Activated CD8-positive, alpha-beta memory T cell treated with anti-CD3 and anti-CD28 coated beads, Interleukin-2, amount 50 U/mL, for 4 hours (primary cell): ENCODE data around the gene FNTB.

Source experiments
- DNase-seq: peaks from one replicate; pipeline ENCODE4 v3.0.0-alpha.2; 2020

Gene FNTB, protein sequence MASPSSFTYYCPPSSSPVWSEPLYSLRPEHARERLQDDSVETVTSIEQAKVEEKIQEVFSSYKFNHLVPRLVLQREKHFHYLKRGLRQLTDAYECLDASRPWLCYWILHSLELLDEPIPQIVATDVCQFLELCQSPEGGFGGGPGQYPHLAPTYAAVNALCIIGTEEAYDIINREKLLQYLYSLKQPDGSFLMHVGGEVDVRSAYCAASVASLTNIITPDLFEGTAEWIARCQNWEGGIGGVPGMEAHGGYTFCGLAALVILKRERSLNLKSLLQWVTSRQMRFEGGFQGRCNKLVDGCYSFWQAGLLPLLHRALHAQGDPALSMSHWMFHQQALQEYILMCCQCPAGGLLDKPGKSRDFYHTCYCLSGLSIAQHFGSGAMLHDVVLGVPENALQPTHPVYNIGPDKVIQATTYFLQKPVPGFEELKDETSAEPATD

DNA sequence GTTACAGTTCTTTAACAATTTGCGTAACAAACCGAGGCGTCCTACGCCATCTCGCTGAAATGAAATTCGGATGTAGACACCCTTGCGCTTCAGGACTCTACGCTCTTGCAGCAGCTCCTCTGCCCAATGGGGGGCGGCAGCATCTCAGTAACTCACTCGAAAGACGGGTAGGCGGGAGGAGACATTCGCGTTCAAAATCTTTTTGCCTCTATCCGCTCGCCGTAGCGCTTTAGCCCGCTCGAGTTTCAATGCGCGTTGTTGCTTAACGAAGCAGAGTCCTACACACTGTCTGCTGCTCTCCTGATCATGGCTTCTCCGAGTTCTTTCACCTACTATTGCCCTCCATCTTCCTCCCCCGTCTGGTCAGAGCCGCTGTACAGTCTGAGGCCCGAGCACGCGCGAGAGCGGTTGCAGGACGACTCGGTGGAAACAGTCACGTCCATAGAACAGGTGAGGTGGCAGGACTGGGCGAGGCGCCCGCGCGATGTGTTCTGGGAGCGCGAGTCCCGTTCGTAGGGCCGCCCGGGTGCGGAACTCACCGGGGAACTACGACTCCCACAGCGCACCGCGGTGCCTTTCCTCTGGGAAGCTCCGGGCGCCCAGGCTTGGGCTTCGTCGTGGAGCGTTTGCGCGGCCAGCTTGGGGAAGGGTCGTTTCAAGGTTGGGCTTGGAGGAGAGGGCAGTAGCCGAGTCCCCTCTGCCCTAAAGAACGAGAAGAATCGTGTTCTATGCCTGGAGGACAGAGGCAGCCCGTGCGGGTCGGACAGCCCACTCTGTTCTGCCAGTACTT lies at the start of gene FNTB:
FNTB (plus strand) TSS at position 248 of the 790 bp plus-strand sequence; CDS start at position 307, 59 bp downstream.
- peak; percentile 88 for DNase-seq

DNA sequence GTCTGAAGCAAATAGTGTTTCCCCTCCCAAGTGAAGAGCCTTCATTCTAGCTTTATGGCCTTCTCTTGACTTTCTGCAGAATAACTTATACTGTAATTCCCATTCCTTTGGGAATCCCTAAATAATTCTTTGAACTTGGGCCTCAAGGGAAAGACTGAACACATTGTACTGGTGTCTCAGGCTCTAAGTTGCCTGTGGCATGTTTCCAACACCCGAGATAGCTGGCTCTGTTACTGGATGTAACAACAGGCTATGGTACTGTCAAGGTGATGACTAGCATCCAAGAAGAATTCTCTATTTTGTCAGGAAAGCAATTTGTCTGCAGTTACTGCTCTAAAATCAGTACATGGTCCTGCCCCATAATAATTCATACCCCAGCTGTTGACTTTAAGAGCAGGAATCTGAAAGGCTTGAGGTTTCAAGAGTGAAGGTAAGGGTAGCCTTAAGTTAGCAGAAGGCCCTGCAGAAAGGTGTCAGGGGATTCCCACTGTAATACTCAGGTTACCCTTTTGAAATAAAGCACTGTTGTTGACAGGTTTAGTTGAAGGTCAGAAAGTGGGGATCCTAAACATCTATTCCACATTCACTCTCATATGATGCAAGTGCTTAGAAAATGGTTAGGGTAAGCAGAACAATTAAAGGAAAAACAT lies 49.4 kb upstream of the FNTB start:
- DNase-seq: no peak

DNA sequence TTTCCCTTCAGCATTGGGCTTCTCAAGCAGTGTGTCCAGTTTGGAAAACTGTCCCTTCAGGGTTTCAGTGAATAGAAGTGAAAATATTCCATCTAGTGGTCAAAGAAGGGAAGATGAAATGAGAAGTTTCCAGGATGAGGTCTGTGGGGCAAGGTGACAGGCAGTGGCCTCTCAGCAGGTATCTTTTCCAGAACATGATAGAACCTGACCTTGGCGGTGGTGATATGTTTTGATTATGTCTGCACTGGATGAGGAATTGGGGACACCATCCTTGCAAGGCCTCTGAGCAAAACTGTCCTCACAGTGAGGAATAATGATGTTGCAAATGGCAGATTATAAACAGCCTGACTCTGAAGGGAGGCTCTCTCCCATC lies 48.9 kb upstream of the FNTB start:
- DNase-seq: no peak

DNA sequence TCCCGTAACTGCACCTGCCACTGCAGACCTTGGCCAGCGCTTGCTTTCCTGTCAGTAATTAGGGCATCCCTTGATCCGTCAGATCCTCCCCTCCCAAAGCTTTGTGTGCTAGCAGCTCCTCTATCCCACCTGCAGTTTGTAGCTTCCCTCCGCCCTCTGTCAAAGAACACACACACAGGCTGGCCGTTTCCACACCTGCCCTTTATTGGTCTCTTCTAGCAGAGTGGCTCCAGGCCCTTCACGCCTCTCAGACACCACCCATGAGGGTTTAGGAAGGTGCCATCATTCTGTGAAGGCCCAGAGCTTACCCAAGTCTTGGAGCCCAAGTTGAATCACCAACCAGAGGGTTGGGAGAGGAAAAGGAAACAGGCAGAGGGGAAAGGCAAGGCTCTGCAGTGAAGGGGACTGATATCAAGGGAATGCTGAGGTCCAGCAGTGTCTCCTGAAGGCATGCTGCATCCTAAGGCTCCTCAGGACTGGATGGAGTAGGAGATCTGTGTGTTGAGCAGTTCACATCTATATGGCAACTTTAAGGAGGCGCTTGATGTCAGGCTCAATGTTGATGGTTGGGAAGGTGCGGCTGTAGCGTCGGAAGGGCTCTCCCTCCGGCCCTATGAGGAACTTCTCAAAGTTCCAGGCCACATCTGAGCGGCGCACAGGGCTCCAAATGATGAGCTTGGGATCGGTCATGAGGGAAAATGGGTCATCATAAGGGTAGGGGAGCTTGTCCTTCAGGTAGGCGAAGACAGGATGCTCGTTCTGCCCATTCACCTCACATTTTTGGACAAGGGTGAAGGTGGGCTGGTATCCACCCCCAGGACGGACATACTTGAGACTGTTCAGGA lies 47.5 kb upstream of the FNTB start:
- DNase-seq: no peak

DNA sequence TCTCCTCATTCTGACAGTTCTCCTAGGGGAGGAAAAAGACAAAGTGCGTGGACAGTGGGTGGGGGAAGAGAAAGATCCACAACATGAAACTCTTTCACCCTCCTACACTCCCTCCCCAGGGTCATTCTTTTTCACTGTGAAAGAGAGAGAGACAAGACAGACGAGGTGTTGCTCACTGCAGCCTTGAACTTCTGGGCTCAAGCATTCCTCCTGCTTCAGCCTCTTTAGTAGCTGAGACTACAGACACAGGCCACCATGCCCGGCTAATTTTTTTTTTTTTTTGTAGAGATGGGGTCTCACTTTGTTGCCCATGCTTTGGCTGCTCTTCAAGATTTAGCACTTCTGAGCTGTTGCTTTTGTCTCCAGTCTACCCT lies 46.9 kb upstream of the FNTB start:
- no peak for DNase-seq

DNA sequence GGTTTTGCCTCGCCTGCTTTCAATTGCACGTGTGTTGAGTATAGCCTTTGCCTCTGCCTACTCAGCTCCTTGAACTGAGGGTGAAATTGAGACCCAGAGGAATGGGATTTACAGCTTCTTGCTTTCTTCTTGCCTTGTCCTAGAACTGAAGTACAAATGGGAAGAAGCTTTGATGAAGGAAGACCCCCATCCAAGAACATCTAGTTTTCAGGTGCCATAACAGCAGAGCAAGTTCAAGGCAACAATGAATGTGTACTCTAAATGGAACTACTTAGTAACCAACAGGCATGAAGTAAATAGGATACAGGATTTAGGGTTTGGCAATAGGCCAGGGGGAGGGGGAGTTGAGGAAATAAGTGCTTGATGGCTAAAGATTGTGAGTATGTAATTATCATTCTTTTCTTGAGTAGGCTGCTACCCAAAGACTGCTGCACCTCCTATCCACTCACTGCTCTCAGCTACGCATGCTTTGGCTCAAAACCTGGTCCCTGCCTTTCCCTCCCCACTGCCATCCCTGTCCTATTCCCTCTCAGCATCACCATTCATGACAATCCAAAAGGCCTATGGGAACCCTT lies 46.3 kb upstream of the FNTB start:
- no peak for DNase-seq

DNA sequence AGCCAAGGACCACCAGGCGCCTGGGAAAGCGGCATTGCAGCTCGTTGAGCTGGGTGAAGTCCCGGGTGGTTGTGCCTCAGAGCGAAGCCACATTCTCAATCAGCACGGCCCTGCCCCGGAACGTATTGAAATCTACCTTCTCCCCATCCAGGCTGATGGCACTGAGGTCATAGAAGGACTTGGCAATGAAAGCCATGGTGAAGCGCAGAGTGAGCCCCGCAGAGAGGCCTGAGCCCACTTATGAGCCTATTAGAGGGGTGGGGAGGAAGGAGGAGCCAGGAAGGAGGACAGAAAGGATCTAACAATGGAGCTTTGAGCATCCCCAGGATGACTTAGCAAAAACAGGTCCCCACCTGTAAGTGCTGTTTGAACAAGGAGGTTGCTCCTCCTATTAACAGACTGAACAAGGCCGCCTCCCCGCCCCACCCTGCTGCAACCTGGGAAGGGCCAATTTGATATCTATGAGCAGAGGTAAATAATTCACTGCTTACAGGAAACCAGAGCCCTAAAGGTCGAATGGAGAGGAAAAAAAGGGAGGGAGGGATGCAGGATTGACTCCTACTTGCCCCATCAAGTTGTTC lies 44.1 kb upstream of the FNTB start, which contains the start of gene GPX2:
GPX2 (minus strand) TSS at position 215 of the 581 bp plus-strand sequence; CDS start at position 196, 19 bp downstream.
- DNase-seq: no peak

DNA sequence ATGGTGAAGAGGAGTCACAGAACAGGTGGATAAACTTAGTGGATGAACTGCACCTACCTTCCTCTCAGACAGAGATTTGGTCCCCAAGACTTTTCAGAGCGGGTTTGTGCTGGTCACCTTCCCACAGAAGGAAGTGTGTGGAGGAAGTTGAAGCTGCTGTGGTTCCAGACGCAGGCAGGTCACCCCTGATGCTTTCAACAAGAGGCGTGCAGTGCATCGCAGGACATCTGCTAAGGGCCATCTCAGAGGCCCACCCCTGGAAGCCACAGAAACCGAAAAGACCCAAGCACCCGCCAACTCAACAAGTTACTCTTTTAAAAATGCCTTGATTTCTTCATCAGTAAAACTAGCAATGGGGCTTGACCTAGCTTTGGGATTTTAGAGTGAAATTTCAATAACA lies 43.1 kb upstream of the FNTB start:
- no peak for DNase-seq

DNA sequence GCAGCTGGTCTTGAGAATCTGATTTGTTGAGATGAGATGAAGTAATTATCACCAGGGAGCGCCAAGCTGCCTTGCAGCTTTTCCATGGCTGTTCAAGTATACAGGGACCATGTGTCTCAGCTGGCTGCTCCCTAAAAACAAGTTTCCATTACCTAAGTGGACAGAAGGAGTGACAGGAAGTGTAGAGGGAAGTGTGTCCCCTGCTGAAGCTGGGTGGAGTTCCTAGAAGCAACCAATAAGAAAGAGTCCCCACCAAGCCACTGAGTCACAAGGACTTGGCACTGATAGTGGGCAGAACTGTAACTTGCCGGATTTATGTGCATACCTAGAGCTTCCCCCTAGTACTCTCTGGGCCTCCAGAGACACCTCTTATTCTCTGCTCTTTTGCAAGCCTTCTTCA lies 42.7 kb upstream of the FNTB start:
- DNase-seq: no peak

DNA sequence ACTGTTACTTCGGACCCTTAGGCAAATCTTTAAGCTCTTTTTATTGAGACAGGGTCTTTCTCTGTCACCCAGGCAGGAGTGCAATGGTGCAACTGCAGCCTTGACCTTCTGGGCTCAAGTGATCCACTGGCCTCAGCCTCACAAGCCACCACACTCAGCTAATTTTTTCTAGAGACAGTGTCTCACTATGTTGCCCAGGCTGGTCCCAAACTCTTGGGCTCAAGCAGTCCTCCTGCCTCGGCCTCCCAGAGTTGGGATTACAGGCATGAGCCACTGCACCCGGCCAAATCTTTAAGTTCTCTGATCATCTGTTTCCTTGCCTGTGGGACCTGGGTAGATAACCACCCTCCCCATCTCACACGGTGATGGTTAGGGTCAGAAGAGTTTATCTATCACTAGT lies 41.8 kb upstream of the FNTB start:
- no peak for DNase-seq

DNA sequence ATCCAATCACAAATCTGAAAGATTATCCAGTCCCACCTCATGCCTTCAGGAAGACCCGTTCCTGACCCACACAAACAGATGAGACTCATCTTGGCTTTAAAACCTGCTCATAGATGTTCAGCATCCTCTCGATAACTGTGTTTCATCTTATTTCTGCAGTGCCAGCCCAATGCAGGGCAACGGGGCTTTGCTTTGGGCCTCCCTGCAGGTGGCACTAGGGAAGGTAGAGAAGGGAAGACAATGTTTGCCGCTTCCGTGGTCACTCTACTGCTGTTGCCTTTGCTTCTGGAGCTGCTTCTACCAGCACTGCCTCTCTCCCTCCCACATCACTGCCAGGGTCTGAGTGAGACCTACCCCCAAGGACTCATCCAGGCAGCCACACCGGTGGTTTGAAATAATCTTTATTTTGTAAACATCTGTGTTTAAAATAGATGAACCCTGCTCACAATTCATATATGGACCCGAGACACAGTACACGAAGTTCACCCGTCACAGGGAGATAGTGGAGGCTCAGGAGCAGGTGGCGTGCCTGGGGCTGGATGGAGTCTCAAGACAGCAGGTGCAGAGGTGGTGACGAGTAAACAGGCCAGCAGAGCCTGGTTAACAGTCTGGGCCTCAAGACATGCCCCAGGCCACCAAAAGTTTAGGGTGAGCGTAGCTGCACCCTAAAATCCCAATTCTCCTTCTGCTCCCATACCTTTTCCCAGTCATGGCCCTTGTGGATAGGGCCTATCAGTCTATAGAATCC lies 41.1 kb upstream of the FNTB start:
- DNase-seq: no peak

DNA sequence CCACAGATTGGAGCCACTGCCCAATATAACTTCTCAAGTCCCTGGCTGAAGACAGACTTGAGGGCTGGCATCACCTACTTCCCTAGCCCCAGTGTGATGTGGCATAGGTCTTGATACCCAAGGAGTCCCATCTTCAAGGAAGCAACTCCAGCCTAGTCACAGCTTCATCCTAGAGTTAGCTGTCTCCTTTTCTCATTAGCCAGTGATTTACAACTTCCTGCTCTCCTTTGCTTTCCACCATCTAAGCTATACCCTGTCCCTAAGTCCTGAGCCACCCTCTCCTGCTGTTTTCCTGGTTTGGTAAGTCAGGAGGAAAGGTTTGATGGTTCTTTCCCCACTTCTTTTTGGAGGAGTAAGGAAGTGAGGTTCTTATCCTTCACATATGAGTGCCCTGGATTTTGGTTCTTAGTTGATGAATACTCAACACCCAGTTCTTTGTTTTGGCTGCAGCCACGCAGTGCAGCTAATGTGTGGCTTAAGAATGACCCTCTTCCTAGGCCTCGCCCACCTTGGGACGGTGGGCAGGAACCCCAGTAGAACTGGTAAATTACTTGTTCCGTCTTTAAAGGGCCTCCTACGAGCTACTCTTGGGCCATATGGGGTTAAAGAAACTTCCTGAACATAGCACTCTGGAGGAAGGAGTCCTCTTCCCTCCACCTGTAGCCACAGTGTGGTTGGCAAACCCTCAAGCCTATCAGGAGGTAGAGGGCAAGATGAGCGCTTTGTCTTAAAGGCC lies 40.2 kb upstream of the FNTB start:
- no peak for DNase-seq

DNA sequence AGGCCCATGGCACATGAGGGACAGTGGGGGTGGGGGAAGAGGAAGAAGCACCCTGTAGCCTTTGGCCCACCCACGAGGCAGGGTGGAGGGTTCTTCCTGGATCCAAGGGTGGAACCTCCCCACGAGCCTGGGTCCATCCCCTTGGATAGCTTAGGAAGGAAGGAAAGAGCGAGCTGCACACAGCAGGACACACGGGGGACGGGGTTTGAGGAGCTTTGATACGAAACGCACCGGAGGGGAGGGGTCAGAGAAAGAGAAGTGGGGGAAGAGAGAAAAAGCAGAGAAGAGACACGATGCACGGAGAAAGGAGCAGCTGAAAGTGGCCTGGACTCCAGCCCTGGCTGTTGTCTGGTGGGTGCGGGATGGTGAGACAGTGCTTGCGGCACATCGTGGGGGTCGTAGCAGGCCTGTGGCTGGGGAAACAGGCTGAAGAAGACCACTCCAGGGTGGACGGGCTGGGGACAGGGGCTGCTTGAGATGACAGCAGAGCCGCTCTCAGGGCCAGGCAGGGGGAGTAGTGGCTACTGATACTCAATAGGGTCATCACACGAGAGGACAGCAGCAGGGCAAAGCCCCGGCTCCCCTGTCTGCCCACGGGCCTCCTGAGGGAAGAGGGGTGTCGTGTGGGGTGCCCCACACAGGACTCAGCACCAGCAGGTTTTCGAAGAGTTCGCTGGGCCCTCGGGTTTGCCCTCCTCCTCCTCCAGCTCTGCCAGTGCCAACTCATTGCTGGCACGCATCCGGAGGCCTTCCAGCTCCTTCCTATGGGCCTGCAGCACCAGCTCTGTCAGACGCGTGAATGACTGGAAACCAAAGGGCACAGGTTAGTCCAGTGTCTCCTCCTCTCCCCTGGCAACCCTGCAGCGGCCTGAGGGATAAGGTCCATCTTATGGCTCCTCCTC lies 38.7 kb upstream of the FNTB start:
- no peak for DNase-seq

DNA sequence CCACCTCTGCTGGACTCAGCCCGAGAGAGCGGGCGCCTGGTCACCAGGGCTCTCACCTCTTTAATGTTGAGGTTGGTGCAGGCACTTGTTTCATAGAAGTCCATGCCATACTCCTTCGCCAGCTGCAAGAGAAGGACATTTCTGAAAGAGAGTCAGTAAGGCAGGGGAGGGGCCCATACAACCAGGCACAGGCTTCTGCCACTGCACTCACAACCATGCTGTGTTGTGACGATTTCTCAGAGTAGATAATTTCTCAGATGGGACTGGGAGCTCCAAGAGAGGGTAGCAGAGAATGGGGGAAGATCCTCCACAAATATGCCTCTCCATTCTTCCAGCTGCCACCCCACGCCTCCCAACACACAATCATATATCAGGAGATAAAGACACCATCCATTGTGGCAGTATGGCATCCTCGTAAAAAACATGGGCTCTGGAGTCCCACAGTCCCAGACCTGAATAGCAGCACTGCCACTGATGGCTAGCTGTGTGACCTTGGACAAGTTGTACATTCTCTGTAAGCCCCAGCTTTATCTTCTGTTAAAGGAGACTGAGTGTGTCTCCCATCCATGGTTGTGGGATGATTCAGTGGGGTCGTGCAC lies 38.0 kb upstream of the FNTB start:
- no peak for DNase-seq

DNA sequence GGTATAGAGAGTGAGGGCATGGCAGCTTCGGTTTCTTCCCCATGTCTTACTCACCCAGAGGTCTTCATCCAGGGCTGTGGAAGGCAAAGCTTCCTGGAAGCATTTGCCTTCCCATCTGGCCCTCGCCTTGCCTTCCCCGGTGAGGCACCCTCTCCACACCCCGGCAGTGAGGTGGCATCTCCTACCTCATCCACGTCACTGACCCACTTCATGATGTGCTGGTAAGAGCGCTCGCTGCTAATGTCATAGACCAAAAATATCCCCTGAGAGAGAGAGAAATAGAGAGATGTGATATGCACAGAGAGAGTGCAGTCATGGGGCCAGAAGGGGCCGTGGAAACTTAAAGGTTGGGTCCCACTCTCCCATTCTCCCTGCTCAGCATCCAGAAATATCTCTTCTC lies 35.8 kb upstream of the FNTB start:
- no peak for DNase-seq

DNA sequence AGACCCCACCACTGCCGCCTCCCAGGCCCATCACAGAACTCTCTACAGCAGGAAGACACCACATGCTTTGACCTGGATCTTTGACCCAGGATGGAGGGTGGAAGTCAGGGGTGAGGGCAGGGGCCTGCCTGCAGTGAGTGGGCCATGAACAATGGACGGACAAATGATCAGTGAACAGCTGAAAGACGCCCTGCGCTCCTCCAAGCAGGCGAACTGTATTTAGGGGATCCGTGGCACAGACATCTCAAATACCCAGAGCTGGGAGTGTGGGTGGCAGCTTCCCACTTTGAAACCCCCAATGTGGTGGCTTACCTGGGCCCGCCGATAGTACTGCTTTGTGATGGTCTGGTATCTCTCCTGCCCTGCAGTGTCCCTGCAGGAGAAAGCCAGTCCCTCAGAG lies 35.4 kb upstream of the FNTB start:
- DNase-seq: no peak

DNA sequence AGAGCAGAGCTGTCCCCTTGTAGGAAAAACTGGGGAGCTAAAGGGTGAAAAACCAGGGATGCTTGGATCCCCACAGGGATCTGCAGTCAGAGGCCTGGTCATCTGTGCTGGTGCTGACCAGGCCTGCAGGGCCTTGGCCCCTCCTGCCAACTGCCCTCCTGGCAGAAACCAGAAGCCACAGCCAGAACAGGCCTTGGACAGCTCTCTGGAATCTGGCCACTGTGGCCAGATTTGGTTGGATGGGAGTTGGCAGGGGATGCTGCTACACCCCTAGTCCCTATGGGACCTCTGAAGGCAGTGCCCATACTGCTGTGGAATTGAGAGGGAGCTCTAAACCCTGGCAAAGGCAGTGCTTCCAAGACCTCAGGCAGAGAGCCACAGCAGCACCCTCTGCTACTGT lies 35.0 kb upstream of the FNTB start:
- DNase-seq: no peak

DNA sequence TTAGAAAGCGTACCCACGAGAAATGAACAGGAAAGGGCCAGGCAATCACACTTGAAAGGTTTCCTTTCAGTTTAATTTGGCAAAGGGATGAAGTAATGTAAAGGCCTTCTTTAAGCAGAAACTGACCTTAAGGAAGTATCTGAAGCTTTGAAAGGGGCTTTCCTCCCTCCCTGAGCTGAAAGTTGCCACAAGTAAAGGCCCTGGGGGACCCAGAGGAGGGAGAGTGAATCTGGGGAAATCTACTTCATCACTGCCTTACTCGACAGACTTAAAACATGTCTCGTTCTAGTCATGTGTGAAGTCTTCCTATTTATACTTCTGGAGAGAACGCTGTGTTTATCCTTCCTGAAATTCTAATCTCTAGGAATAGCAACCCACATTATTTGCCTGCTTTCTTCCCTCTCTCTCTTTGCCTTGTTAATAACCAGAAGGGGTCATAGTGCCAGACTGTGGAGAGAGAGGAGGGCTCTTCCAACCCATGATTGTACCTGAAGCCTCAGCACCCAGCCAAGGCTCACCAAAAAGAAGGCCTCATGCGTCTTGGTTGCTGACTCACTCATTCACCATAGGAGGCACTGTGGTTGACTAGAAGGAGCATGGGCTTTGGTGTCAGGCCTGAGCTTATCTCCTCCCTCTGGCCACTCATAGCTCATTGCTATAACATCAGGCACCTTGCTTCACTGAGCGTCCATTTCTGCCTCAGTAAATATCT lies 33.9 kb upstream of the FNTB start:
- DNase-seq: no peak
